Activated effector memory CD4-positive, alpha-beta T cell treated with anti-CD3 and anti-CD28 coated beads, Interleukin-2, amount 50 U/mL, for 16 hours (primary cell): ENCODE data around the gene OR6M1.

Experiments used
- DNase-seq: peaks from one replicate; pipeline ENCODE4 v3.0.0-alpha.2; 2020

OR6M1 gene

GRCh38 chr11:123775289-123775688 is 30.9 kb downstream of the OR6M1 start:
- no peak for DNase-seq

- DNase-seq = no peak
Measured at GRCh38 chr11:123773959-123774358, 32.2 kb downstream of the OR6M1 start.

GRCh38 chr11:123773026-123773425 is 33.1 kb downstream of the OR6M1 start:
- DNase-seq = no peak

DNA sequence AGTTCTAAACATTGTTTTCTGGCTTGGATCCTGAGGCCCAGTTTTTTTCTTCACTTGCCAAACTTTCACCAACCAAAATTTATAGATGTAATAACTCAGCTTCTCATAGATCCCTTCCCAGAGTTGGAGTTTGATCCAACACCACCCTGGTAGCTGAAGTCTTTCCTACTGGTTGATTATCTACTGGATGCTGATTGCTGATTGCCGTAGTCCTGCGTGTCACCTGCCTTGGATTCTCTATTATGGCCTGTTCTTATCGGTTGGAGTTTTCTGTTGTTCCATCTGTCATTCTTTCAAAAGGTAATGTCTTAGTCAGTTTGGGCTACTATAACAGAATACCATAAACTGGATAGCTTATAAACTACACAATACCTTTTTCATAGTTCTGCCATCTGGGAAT is 34.5 kb downstream of the OR6M1 start:
- DNase-seq = no peak

DNA sequence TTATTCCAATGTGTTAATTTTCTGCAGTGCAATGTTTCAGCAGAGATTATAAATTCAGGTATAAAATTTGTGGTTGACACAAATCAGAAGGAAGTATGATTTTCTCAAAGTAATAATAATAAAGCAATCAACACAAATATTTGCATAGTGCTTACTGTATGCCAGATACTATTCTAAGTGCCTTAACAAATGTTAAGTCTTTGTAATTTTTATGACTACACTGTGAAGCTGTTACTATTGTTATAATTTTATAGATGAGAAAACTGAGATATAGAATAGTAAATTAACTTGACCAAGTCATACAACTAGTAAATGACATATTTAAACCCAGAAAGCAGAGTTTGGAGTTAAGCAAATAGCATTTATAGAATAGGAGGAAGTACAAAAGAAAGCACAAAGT is 35.4 kb downstream of the OR6M1 start:
- no peak for DNase-seq

- DNase-seq = no peak
Measured at GRCh38 chr11:123765601-123766000, 40.5 kb downstream of the OR6M1 start.

GRCh38 chr11:123762422-123762821 is 43.7 kb downstream of the OR6M1 start:
- no peak for DNase-seq

- DNase-seq = no peak
Measured at GRCh38 chr11:123760894-123761293, 45.3 kb downstream of the OR6M1 start.

DNA sequence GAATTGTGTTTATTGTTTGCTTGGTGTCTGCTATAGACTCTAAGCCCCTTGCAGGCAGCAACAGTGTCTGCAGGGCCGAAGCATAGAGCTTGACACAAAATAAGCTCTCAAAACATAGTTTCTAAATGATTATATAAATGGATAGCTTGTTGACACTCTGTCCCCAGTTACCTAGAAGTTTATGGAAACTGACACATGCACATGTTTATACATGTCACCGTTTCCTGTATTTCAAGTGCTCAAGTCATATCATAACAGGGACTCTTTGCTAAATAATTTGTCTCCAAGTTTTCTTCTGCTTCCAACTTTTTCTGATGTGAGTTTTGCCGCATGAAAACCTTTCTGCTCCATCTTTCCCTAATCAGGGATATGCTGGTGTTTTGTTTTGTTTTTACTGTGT is 48.2 kb downstream of the OR6M1 start:
- no peak for DNase-seq

DNA sequence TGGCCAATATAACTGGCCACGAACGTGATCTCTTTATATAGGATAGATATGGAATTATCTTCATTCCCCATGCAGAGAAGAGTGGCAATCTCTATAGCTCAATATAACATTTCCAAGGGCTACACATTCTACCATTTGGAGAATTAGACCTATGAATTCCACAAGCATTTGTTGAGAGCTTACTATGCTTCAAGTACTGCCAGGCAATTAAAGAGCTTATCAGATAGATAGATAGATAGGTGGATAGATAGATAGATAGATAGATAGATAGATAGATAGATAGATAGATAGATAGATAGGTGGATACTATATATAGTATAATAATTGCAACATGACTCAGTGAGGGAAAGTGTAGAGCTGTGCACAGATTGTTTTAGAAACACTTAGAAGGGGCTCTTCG is 50.3 kb downstream of the OR6M1 start:
- no peak for DNase-seq
